GOT3 (cell line): ENCODE data around the gene DHRS7C.

Source experiments
- DNase-seq: peaks from one replicate; lab custom pipeline; 2025; ENCODE audit warnings: mixed read lengths; lab: John Stamatoyannopoulos, UW

Gene DHRS7C, protein sequence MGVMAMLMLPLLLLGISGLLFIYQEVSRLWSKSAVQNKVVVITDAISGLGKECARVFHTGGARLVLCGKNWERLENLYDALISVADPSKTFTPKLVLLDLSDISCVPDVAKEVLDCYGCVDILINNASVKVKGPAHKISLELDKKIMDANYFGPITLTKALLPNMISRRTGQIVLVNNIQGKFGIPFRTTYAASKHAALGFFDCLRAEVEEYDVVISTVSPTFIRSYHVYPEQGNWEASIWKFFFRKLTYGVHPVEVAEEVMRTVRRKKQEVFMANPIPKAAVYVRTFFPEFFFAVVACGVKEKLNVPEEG

DNA sequence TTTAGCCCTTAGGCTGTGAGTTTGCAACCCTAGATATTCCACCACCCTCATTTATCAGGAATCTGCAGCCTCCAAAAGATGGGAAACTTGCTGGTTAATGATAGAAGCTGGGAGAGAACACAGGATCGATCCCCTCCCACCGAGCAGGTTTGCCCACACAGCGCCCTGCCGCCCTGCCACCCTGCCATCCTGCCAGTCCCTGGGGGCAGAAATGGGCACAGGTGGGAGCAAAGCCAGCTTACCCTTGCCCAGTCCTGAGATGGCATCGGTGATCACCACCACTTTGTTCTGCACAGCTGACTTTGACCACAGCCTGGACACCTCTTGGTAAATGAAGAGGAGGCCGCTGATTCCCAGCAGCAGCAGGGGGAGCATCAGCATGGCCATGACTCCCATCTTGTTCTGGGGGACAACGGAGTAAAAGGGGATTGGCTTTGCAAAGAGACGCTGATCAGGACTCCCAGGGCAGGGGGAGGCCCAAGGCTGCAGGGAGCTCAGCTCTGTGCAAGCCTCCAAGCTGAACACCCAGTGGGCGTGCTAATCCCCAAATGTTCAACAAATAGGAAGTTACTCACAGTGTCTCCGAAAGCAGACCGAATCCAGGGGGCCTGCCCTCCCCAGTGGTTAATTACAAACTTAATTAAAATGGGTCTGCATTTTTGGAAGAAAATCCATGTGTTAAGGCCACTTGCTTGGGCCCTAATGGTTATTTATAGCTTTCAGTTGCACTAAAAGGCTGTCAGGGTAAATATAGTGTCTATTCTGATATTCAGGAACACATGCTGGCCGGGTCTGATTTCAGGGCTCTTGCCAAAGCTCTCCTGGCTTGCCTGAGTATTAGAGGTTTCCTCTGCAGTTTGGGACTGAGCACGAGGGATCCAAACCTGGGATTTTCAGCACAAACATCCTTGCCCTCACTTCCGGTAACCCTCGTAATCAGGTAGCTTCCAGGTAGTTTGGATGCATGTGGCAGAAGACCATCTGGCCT lies at the start of gene DHRS7C:
Gene DHRS7C, minus strand, starts transcription at position 704 of the 988 bp plus-strand sequence. Its CDS starts 308 bp downstream, at position 396.
- no peak for DNase-seq

DNA sequence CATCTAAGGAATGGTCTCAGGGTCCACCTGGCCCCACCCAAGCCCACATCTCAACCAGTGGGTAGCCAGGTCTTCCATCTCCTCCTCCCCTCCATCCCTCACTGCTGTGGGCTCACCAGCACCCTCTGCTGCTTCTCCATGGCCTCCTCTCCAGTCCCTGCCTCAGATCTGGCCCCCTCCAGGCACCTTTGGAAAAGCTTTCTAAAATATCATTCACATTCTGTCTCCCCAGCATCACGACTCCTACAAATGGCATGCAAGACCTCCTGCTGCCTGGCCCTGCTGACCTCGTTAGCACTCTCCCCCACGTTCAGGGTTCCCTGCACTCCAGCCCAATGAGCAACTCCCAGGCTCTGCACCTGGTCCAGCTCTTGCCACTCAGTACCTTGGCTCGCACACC lies 48.0 kb upstream of the DHRS7C start:
- no peak for DNase-seq

DNA sequence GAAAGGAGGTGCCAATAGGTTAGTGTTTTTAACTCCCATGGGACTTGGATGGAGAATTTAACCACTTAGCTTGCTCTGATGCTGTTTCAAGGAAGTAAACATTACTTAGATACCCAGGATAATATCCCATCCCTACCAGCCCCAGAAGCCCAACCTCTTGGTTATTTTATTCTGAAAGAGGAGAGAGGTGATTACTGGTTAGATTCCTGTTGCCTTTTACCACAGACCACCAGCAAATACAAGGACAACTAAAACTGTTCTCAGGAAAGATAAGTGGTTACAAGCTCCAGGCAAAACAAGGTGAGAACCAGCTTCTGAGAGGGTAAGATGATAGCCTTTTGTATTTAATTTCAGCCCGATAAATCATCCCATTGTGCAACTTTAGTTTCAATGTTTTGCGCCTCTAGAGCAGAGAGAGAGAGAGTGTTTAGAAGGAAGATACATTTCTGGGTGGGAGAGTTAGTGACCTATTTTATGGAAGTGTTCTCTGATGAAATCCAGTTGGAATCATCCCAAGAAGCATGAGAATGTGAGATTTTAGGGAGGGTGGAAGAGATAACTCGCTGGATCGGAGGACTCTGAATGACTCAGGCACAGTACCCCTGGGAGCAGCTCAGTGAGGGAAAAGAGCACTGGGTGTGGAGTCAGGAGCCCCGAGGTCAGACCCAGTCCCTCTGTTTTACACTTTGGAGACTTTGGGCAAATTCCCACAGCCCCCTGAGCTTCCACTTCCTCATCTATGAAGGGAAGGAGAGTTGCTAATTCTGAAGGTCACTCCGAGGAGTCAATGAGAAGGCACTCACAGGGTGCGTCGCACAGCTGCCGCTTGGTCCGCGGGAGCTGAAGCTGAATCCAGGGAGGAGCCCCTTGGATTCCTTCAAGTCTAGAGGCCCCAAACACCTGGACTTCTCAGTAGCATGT lies 46.4 kb upstream of the DHRS7C start:
- no peak for DNase-seq

DNA sequence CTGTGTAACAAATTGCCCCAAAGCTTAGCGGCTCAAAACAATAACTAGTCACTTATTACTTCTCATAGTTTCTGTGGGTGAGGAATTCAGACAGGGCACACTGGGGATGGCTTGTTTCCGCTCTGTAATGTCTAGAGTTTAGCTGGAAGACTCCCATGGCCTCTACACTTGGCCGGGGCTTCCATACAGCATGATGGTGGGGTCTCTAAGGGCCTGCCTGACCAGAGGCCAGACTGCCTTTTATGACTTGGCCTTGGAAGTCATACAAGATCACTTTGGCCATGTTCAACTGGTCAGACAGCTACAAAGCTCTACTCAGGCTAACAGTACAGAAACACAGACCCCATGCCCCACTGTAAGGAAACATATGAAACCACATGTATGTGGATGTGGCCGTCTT lies 42.5 kb upstream of the DHRS7C start:
- no peak for DNase-seq

DNA sequence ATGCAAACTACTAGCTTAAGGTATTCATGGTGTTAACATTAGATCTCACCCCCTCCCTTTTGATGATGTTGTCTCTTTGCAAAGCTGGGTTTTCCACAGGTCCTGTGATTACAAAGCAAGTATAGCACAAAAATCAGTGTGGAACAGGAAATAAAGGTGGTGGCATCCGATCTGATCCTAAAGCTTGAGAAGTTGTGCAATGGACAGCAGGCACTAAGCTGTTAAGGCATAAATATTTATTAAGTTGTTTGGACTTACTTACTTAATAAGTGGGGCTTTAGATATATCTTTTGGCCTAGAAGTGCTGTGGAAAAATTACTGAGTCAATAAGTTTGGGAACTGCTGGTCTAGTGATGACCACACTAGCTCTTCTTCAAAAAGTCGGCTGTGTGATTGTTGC lies 39.3 kb upstream of the DHRS7C start:
- no peak for DNase-seq

DNA sequence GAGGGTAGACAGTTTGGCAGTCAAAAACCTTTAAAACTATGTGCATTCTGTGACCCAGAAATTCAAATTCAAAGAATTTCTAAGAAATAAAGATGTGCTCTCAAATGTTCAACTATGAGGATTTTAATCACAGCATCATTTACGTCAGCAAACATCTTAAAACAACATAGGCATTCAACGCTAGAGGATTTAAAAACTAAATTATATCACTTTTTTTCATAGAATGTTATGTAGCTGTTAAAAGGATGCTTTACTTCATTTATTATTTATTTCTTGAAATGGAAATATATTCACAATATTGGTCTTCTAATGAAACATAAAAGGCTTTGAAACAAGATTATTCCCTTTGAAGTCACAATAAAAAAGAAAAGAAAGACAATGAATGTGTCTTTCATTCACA lies 38.0 kb upstream of the DHRS7C start:
- no peak for DNase-seq

DNA sequence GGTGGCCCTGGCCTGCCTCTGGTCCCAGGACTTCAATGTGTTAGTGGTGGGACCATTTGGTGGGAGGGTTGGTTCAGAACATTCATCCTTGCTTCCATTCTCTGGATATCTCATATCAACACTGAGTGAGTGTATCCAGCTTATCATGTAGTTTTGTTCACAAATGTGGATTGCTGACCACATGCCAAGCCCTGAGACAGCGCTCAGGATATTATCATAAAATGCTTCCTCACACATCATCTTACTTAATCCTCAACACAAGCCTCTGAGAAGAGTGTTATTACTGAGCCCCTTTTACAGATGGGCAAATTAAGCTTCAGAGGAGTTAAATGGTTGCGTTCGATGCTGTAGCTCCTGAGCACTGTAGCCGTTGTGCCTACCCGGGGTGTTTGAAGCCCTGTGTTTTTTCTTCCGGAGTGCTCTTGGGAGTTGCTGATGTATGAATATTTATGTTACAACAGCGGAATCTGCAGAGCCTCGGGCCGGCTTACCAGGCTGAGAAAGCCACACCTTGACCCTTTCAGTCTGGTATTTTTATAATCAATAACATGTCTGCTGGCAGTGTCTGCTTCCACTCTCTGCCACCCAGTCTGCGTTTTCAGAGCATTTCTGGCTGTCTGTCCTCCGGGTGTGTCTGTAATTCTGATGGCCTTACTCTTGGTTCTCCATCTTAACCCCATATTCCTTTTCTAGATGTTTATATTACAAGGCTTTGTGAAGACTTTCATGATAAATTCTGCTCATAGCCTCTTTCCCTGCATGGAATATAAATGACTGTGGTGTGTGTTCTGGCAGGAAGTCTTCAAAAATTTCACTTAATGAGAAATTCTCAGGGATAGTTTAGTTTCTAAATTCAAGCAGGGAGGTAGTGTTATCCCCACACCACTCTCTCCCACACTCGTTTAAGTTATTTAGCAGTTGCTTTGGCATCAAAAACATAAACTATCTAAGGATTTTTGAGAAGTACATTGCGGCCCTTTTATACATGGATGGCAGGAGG lies 37.2 kb upstream of the DHRS7C start:
- DNase-seq: no peak

DNA sequence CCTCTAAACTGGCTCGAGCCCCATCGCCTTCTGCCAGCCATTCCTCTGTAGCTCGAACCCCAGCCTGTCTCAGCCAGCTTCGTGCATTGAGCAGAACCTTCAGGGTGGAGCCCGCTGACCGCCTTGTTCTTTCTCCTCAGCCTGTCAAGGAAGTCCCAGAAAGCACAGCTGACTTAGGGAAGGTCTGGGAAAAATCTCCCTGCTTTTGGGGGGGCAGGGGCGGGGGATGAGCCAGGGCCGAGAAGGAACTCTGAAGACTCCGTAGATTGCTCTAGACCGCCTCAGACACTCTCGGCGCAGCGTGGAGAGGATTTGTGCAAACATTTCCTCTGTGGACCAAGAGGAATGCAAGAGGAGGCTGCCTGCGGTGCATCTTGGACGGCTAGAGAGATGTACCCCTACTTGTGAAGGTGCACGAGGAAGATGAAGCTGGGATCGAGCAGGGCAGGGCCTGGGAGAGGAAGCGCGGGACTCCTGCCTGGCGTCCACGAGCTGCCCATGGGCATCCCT lies 34.3 kb upstream of the DHRS7C start, which contains the start of gene GLP2R:
Gene GLP2R, plus strand, starts transcription at position 284 of the 510 bp plus-strand sequence. Its CDS starts 140 bp downstream, at position 424.
- DNase-seq: no peak

DNA sequence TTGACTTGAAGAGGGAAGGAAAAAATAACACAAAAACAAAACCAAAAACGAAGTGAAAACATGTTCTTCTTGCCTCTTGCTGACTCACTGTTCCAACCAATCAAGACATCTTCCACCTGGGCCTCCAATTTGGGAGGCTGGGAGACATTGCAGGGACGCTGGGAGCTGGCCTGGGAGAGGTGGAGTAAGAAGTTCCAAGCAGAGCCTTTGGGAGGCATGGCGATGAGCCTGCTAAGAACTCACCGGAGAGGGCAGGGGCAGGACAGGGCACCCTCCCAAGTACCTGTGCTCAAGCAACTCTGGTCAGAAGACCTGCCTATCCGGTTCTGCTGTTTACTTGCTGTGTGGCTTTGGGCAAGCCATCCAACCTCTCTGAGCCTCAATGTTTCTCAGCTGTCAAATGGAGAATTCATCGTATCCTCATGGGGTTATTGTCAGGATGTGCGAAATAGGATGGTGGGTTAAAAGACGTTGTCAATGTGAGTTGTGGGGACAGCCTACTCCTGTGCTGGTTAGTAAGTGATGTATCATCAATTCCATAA lies 33.5 kb upstream of the DHRS7C start:
- DNase-seq: no peak

DNA sequence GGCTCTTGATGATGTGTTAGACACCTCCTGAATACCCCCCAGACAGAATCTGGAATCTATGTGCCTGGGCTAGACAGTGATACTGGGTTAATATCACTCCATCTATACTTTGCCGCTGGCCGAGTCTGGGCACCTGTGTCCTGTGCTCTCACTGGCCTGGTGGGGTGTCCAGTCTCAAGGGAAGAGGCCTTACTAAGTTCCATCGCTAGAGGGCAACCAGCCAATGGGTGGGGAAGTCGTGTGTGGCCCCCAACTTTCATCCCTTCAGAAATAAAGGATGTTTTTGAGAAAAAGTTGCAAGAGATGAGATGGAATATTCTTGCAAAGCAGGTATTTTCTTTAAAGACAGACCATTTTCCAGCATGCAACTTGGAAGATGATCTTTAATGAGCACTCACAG lies 32.7 kb upstream of the DHRS7C start:
- no peak for DNase-seq

DNA sequence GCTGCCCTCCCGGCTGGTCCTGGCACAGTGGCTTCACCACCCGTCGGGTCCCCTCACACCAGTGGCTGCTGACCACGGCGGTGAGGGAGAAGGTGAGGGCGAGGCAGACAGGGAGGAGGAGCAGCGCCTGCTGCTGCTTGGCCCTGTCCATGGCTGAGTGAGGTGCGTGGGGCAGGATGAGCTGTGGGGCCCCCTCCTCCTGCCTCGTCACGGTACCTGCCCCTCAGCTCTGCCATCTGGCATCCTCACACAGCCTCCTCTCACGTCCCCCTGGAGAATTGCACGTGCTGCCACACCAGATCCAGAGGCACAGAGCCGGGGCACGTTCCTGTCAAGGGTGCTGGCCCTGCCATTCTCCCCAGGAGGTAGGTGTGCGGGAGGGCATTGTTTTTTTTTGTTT lies 30.5 kb upstream of the DHRS7C start, which contains the start of gene GSG1L2:
Gene GSG1L2, minus strand, starts transcription at position 159 of the 400 bp plus-strand sequence. Its CDS starts 8 bp downstream, at position 151.
- DNase-seq: no peak

DNA sequence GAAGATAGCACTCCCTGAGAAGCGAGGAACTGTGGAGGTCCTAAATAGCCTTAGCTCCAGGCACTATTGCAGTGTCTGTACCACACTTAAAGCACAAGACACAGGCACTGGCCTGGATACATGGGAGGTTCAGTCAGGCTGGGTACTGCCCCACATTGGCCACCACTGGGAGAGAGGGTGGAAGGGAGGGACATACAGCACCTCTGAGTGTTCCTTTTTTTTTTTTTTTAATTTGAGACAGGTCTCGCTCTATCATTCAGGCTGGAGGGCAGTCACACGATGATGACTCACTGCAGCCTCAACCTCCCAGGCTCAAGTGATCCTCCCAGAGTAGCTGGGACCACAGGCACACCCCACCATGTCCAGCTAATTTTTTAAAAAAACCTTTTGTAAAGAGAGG lies 29.1 kb upstream of the DHRS7C start:
- no peak for DNase-seq

DNA sequence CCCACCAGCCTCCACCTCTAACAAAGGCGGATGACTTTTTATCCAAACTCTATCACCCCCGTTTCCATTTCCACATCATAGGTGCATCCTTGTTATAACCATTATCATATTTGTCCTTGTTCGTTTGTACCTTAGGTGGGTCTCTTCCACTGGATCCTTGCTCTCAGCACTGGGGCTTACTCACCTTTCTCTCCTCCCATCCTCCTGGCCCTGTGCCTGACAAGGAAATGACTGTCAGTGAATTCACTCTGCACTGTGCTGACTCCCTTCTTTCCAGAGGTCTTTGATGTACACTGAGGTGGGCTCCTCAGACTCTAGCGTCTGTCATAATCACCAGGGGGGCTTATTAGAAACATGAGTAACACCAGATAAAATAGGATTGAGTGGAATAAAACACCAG lies 27.4 kb upstream of the DHRS7C start:
- DNase-seq: no peak

DNA sequence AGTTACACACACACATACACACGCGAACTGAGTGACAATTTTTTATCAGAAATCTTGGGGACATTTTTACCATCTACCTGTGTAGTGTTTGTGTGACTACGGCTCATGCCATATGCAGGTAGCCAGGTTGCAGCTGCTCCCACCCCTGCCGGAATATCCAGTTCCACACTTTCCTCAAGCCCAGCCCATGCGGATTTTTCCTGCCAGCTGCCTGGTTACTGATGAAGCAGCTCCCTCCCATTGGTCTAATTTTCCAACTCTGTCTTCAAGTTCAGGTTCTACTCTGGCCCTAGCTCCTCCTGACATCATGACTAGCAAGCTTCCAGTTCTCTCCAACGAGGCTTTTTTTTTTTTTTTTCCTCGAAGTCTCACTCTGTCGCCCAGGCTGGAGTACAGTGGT lies 25.7 kb upstream of the DHRS7C start:
- DNase-seq: no peak

DNA sequence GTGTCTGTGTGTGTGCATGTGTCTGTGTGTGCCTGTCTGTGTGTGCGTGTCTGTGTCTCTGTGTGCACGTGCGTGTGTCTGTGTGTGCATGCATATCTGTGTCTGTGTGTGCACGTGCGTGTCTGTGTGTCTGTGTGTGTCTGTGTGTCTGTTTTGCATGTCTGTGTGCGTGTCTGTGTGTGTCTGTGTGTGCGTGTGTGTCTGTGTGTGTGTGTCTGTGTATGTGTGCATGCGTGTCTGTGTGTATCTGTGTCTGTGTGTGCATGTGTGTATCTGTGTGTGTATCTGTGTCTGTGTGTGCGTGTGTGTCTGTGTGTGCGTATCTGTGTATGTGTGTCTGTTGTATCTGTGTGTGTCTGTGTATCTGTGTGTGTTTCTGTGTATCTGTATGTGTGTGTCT lies 25.1 kb upstream of the DHRS7C start:
- no peak for DNase-seq

DNA sequence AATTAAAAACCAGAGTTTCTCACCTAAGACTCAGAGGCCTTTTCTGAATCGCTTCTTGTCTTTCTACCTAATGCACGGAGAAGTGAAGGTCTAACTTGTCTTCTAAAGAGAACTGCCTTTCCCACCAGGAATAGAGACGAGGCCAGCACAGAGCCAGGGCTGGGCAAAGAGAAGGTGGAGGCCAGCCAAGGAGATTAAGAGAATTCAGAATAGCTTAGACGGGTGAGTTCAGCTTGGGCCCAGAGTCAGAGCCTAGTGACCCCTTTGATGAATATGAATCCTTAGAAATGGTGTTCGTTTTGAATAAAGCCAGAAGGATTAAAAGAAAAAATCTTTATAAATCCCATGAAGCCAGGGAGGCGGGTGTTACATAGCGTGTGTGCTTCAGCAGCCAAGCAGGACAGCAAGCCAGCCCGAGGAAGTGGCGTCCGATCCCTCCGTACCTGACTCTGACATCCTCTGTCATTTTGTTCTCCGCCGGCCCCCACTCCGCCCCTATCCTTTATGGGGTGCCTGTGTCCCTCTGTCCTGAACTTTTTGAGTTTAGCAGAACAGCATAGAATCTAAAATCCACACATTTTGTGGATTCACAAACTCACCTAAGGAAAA lies 23.0 kb upstream of the DHRS7C start:
- DNase-seq: no peak

DNA sequence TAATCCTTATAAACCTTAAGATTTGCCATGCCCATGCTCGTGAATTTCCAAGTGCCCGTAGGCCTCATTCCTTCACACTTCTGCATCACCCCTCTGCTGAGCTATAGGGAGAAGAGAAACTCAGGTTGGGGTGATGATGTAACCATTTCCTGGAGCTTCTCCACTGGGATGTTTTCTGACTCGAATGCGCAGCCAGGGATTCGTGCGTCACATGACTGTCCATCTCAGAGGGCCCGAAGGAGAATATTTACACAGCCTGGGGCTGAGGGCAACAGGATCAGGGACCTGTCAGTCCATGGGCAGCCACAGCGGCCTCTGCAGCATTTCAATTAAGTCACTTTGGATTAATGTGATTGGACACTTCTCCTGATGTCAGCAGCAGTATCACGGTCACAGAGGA lies 21.8 kb upstream of the DHRS7C start:
- DNase-seq: no peak

DNA sequence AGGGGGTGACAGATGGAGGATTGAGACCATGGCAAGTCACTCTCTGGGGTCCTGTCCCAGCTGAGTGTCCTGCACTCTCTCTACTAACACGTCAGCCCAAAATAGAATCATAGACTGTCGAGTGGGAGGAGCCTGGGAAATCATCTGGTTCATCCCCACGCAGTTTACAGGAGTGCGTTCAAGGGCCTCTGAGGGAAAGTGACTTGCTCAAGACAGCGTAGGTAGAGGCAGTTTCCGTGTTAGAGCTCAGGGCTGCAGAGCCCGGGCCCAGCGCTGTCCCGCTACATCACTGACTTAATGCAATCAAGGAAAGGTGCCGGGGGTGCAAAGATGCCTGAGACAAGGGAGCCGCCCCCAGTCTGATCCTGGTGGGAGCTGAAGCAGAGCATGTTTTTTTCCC lies 20.1 kb upstream of the DHRS7C start:
- no peak for DNase-seq

DNA sequence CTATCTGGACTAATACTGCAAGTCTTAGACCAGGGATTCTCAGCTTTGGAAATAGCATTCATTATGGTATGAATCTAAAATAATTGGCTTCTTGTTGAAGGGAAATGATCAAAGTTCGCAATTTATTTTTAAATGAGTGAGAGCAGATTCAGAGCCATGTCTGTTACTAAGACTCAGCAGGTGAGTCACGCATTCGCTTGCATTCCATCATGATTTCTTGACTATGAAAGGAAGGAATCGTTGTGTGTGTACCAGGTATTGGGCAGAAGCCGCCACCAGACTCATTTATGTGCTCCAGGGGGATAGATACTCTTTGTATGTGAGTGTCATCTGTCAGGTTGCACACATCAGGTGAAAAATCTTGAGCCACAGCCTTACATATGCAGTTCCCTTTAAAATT lies 19.7 kb upstream of the DHRS7C start:
- no peak for DNase-seq
